Spleen (tissue), 7 donors: ENCODE measurements around the gene FBLN2.

Experiments
- CTCF ChIP-seq, 11 experiments: fragments of 200-600 bp in 7 of 11; fragments of 450-650 bp in 4 of 11; sonication (generic) in 4 of 11; IDR thresholded peaks in 8 of 11; conservative IDR thresholded peaks in 3 of 11; 1 replicate in 7 of 11; 2 replicates in 4 of 11; pipeline versions ENCODE4 v1.4.0 to v1.8.0; 2016 to 2021; ENCODE audit warnings: antibody characterized with exemption in 11 of 11, inconsistent platforms in 4 of 11, mild to moderate bottlenecking in 1 of 11
- POLR2A ChIP-seq, 3 donors: fragments of 450-650 bp; IDR thresholded peaks; one replicate each; pipeline ENCODE4 v1.5.1; 2017; ENCODE audit warnings: antibody characterized with exemption in 3 of 3, mild to moderate bottlenecking in 1 of 3
- donor health status: DM: no; HTN: no; CAD: no; lungs with moderate emphysema.
- donor health status: DM: no; HTN: no; CAD: no.
- donor health status: DM: no; HTN: no; CAD: no.

DNA sequence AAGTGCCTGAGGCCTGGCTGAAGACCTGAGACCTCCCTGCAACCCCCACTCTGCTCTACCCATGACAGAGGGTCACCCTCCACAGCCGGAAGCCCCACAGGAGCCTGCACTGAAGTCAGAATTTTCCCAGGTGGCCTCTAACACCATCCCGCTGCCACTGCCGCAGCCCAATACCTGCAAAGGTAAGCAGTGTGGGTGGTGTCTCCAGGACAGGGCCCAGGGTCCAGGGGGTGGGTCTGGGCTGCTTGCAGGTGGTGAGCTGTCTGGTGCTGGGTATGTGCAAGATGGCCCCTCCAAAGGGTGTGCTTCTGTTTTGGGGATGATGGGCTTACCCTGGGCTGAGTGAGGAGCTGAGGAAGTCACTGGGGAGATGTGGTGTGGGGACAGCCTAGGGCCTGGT lies 69.9 kb downstream of the FBLN2 start:
- TF ChIP-seq CTCF (IDR thresholded peaks at IDR 0.05 in 8 of 11, conservative IDR thresholded peaks at IDR 0.05 in 3 of 11) (no peak), POLR2A (IDR thresholded peaks at IDR 0.05) (no peak)
